ENCODE data around the gene KRT26. TPM values are rescaled to one million over a fixed set of nuclear protein-coding genes. Genes with fewer than 3 reads are reported as not detected.

The KRT26 gene
- total and polyA plus RNA-seq, 2 of the 8 experiments (the other 6 are each of a cell fraction or from before 2014, with no cell fraction given): not detected

DNA sequence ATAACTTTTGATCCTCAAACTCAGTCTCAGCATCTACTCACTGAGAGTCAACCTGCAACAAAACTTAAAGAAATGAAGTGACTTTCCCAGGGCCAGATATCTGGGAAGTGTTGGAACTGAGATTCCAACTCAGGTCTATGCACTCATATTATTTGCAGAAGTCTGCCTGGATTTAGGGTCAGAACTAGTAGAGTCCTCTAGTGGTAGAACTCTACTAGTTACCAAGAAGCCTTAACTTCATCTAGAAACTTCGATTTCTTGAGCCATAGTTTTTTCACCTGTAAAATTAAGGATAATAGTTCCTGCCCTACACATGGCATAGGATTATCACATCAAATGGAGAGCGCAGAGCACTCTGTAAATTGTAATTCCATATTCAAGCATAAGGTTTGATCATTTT is 45.1 kb downstream of the KRT26 start:
- 72% methylated on average over 2 of the region's 2 CpGs; no CpG with 5 or more reads in 1 of the 2 experiments for WGBS, 2 experiments (ENCODE audit: extremely low coverage in 1 of 2, insufficient coverage in 1 of 2, insufficient read length in 1 of 2, insufficient replicate concordance in 2 of 2, low coverage in 1 of 2, low lambda C conversion rate in 2 of 2, missing lambda C conversion rate in 1 of 2)
- Histone ChIP-seq H2AK5ac (ENCODE audit: low read depth, low read length) (no peak overlapping the region), H3K9ac (replicated peaks in 1 of 4; ENCODE audit: extremely low read depth in 1 of 4, low read depth in 3 of 4, low read length in 3 of 4) (no peak overlapping the region), H3K36me3 (ENCODE audit: control insufficient read depth in 2 of 4, insufficient read depth in 4 of 4, low read length in 3 of 4) (no peaks in the 10 kb centered on the region), H3K4ac (replicated peaks; ENCODE audit: insufficient read length, low read depth, low read length) (no peak overlapping the region), H3K4me2 (ENCODE audit: insufficient read depth in 1 of 2, low read depth in 2 of 2, low read length in 2 of 2) (no peak overlapping the region), H3K56ac (replicated peaks; ENCODE audit: insufficient read length, low read depth, low read length) (no peak overlapping the region), H4K5ac (ENCODE audit: insufficient read length, low read depth, low read length) (no peak overlapping the region), H3K14ac (ENCODE audit: insufficient read length) (no peak overlapping the region), H2BK5ac (ENCODE audit: low read depth, low read length) (no peak overlapping the region), H3K27me3 (replicated peaks in 1 of 4; ENCODE audit: control insufficient read depth in 3 of 4, extremely low read depth in 1 of 4, insufficient read depth in 3 of 4, low read length in 3 of 4) (no peaks in the 10 kb centered on the region), H3K4me3 (ENCODE audit: extremely low read depth in 1 of 4, insufficient read depth in 2 of 4, low read depth in 3 of 4, low read length in 4 of 4) (no peak overlapping the region), H2BK15ac (ENCODE audit: low read length) (no peak overlapping the region), H3K27ac (ENCODE audit: low read depth, low read length) (no peak overlapping the region), H3K79me1 (ENCODE audit: low read depth, low read length) (no peaks in the 10 kb centered on the region), H3K4me1 (replicated peaks in 1 of 4; ENCODE audit: control insufficient read depth in 3 of 4, insufficient read depth in 4 of 4, low read length in 3 of 4) (no peaks in the 10 kb centered on the region), H3K18ac (ENCODE audit: extremely low read depth, low read length) (no peak overlapping the region), H4K8ac (ENCODE audit: extremely low read depth, insufficient read depth, low read length) (no peak overlapping the region), H3K9me3 (ENCODE audit: insufficient read depth in 2 of 2, low read depth in 1 of 2, low read length in 1 of 2) (no peaks in the 10 kb centered on the region), H2BK120ac (replicated peaks; ENCODE audit: low read depth, low read length) (no peak overlapping the region), H4K91ac (replicated peaks; ENCODE audit: insufficient read length, low read length) (no peak overlapping the region), H2AFZ (ENCODE audit: low read length) (no peak overlapping the region), H2BK12ac (ENCODE audit: low read depth, low read length) (no peak overlapping the region), H3K23me2 (ENCODE audit: low read depth, low read length) (no peaks in the 10 kb centered on the region), H2BK20ac (ENCODE audit: low read length) (no peak overlapping the region), H3K23ac (ENCODE audit: insufficient read length) (no peak overlapping the region), H4K20me1 (replicated peaks in 1 of 2; ENCODE audit: control insufficient read depth in 1 of 2, insufficient read depth in 2 of 2, low read length in 2 of 2) (no peaks in the 10 kb centered on the region), H3K79me2 (ENCODE audit: control insufficient read depth in 1 of 2, insufficient read depth in 2 of 2, low read length in 2 of 2) (no peaks in the 10 kb centered on the region)
- FAIRE-seq (no peak), DNase-seq (ENCODE audit: low read depth in 1 of 2, low spot score in 2 of 2) (no peak)
- ChIA-PET CTCF (ENCODE audit: partially characterized antibody) (interaction anchor here (0.6 to 2.0 kb wide), 6 partner anchors 9 to 111 kb away, joined by 3 to 5 read pairs (median 4); partner anchors contain the start of gene SMARCE1), POLR2A (ENCODE audit: partially characterized antibody) (no interaction called here)
- TF ChIP-seq RAD21 (IDR thresholded peaks at IDR 0.05 in 1 of 2, conservative IDR thresholded peaks at IDR 0.05 in 1 of 2; ENCODE audit: low read depth in 2 of 2, low read length in 2 of 2) (peak; percentile 48 to 52), CREB1 (IDR thresholded peaks at IDR 0.05) (no peak), CBX8 (IDR thresholded peaks at IDR 0.05; ENCODE audit: borderline replicate concordance, low read depth, low read length) (no peak)
- TF ChIP-seq, protein P1, sequence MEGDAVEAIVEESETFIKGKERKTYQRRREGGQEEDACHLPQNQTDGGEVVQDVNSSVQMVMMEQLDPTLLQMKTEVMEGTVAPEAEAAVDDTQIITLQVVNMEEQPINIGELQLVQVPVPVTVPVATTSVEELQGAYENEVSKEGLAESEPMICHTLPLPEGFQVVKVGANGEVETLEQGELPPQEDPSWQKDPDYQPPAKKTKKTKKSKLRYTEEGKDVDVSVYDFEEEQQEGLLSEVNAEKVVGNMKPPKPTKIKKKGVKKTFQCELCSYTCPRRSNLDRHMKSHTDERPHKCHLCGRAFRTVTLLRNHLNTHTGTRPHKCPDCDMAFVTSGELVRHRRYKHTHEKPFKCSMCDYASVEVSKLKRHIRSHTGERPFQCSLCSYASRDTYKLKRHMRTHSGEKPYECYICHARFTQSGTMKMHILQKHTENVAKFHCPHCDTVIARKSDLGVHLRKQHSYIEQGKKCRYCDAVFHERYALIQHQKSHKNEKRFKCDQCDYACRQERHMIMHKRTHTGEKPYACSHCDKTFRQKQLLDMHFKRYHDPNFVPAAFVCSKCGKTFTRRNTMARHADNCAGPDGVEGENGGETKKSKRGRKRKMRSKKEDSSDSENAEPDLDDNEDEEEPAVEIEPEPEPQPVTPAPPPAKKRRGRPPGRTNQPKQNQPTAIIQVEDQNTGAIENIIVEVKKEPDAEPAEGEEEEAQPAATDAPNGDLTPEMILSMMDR (IDR thresholded peaks at IDR 0.05; ENCODE audit: control extremely low read depth in 1 of 3, insufficient read depth in 1 of 3, low read depth in 1 of 3, low read length in 3 of 3): peak in 2 of 3 experiments; percentile 22 to 39; a peak in 2 of 4 replicates
